HG03342 (cell line): Measurements from ENCODE around the gene CSPG4.
"Not testable (repeated sequence)": the region's sequence is repeated elsewhere in the genome, so short reads cannot be mapped to it uniquely, and the experiment has no call there.

Experiments used
- ATAC-seq: cut with Tn5 transposase; IDR thresholded peaks from one replicate; pipeline ENCODE4 v1.9.1; 2021; ENCODE audit warnings: mild to moderate bottlenecking, moderate library complexity; ENCODE audit not compliant: unreplicated experiment

Gene CSPG4

DNA sequence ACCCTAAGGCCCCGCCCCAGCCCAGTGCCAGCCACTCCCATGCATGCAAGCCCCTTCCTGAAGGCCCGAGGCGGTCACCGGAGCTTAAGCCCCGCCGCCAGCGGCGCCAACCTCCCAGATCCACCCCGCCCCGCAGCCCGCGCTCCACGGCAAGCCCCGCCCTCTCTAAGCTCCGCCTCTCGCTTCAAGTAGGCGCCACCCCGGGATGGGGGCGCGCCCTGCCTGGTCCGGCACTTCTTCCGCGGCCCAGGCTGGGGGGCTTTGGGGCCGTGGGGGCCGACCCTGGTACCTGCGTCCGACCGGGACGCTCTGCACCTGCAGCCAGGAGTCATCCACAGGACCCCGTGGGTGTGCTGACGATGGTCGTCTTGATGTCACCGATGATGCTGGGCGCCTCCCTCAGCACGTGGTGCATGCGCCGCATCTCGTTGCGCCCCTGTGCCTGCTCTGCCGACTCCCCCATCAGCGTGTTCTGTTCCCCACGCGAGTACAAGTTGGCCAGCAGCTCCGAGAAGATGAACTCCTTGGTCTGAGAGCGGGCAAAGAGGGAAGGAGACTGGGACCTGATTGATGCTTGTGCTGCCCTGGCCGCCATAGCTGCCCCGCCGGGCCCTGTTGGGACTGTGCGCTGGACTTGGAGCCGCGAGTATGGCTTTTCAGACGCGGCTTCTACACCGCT lies 26.1 kb upstream of the CSPG4 start:
- peak; percentile 95 for ATAC-seq

DNA sequence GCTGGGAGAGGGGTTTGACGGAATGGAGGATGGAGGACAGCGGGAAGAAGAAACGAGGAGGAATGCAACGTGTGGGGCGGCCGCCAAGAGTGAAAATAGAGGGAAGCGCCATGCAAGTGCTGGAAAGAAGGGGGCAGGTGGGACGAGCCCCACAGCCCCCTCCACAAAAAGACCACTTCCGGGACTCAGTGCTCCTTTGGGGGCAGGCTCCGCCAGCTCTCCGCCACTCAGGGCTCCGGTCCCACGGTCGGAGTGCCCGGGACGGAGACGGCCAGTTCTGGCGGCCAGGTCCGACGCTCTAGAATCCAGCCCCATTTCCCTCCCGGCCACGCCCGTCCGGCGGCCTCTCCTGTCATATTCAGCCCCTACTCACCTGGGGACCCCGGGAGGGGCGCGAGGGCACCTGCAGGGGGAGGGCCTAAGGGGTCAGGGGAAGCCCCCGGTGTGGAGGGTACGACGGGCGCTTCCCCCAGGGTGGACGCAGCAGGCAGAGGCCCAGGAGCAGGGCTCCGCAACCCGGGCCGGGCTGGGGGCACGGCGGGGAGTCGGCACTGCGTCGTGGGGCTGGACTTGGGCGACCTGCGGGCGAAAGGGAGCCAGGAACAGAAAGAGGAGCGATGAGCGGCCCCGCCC lies 25.5 kb upstream of the CSPG4 start:
- no peak for ATAC-seq

DNA sequence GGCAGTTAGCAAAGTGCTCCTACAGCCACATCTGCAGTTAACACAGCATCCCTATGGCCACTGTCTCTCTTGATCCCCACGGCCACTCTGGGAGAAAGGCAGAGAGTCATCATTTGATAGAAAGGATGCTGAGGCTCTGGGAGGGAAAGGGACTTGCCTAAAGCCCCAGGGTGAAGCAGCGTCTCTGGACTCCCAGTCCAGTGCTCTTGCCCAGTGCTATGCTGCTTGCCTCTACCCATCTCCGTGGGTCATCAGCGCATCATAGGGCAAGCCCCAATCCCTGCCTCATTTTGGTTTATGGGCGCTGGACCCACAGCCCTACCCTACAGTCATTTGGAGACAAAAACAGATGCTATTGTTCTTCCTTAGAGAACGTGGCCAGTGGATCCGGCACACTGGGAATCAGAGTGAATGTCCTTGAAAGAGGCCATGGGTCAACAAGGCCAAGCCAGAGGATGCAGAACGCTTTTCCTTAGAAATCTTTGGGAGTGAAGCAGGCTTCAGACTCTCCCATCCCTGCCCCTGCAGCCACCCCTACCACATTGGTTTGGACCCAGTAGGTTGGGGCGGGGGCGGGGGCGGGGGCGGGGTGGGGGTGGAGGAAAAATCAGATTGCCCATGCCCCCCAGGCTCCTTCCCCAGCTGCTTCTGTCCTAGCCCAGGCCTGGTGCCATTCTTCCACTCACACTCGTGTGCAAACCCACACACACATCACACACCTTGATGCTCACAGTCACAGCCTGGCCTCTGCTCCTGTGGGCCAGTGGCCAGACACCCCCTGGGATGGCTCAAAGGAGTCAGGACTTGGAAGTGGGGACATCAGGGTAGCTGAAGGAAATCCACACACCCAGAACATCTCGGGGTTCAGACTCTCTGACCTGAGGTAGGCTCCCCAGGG lies 24.7 kb upstream of the CSPG4 start:
- ATAC-seq, result not testable (repeated sequence)

- ATAC-seq, result no peak
Measured at GRCh38 chr15:75736256-75736655, 23.6 kb upstream of the CSPG4 start.

DNA sequence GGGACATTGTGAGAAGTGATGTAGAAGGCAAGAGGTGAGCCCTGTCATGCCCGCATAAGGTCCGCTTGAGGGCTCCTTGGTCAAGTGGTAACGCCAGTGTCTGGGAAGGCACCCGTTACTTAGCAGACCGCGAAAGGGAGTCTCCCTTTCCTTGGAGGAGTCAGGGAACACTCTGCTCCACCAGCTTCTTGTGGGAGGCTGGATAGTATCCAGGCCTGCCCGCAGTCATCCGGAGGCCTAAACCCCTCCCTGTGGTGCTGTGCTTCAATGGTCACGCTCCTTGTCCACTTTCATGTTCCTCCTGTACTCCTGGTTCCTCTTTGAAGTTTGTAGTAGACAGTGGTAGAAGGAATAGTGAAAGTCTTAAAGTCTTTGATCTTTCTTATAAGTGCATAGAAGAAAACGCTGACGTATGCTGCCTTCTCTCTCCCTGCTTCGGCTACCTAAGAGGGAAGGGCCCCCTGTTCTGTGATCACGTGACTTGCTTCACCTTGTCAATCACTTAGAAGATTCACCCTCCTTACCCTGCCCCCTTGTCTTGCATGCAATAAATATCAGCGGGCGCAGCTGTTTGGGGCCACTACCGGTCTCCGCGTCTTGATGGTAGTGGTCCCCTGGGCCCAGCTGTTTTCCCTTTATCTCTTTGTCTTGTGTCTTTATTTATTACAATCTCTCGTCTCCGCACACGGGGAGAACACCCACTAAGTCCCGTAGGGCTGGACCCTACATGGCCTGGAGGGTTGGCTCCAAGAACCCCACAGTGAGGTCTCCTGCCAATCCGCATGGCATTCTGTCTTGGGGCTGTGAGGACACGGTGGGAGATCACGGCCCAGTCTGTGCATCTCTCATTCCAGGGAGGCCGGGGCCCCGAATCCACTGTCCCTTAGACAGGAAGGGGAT lies 22.5 kb upstream of the CSPG4 start:
- ATAC-seq, result not testable (repeated sequence)

GRCh38 chr15:75733761-75734651 lies 21.4 kb upstream of the CSPG4 start:
- no peak for ATAC-seq

DNA sequence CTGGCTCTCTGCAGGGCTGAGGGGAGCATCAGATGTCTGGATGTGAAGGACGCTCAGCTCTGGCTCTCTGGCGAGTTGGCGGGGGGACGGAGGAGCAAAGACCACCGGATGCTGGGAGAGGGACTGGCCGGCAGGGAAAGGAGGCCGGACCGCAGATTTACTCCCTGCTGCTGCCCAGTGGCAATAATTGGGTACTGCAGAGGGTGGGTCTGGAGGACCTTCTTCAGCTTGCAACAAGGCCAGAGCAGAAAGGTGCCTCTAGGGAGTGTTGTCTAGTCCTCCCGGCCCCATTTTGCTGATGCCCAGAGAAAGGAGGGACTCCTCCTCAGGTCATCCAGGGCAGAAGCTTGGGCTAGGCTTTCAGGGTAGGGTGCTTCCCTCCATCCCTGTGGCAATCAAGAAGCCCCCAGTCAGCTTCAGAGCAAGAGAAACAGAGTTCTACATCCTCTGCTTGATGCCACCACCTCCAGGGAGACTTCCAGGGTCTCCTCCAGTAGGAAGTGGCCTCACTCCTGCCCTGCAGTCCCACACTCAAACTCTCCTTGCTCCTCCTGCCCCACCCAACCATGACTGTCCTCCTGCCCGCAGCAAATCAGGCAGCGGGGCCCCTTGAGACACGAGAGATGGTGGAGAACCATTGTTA lies 20.3 kb upstream of the CSPG4 start:
- ATAC-seq, result no peak

- ATAC-seq, result no peak
Measured at GRCh38 chr15:75732177-75732808, 19.6 kb upstream of the CSPG4 start.

- ATAC-seq, result no peak
Measured at GRCh38 chr15:75731248-75732151, 18.9 kb upstream of the CSPG4 start.

GRCh38 chr15:75730376-75731247 lies 18.0 kb upstream of the CSPG4 start:
- not testable (repeated sequence) for ATAC-seq

- no peak for ATAC-seq
Measured at GRCh38 chr15:75729326-75730069, 16.9 kb upstream of the CSPG4 start.

DNA sequence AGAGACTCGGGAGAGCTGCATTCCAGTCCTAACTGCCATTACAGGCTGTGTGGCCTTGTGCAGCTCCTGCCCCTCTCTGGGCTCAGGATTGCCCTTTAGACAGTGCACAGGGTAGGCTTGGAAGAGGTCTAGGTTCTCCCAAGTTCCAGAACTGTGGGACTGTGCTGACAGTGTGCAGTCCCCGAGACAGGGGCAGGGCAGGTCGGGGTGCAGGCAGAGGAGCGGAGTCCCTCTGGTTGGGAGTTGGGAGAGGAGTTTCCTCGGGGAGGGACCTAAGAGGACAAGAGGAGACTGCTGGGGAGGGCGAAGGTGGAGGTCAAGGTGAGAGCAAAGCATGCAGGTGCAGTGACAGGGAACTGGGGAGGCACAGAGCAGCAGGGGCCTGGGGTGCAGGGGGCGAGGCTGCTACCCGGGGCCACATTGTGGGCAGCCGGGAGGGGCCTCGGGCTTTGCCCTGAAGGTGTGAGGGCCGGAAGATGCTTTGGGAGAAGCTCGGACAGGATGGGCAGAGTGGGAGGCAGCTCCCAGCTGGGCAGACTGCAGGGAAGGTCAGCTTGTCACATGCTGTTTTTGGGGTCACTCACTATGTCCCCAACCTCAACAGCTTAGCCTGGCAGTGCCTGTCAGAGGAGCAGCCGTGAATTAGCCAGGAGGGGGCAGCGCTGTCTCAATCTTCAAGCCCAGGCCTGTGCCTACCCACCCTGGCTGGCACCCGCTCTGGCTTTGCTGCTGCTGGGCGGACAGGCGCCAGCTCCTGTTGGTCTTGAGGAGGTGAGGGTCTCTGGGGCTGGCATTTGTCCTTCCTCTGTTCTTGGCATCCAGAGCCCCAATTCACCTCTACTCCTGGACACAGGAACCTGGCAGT lies 15.4 kb upstream of the CSPG4 start:
- no peak for ATAC-seq

DNA sequence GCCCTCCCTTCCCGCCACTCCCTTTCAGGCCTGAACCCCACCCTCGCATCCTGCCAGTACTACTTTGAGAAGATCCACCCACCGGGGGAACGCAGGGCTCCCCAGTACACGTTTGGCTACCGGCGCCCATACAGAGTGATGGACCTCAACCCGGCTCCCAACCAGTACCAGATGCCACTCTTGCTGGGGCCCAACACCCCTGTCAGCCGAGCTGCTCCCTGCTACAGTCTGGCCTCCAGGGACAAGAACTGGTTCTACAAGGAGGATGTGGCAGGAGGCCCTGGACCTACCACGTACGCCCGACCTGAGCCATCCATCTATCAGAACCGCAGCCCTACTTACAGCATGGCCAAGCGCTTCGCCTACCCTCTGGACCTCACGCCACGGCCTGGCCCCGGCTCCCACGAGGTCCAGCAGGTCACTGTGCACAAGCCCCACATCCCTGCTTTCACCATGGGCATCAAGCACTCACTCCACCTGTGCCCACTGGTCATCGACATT lies 14.4 kb upstream of the CSPG4 start:
- ATAC-seq, result no peak

DNA sequence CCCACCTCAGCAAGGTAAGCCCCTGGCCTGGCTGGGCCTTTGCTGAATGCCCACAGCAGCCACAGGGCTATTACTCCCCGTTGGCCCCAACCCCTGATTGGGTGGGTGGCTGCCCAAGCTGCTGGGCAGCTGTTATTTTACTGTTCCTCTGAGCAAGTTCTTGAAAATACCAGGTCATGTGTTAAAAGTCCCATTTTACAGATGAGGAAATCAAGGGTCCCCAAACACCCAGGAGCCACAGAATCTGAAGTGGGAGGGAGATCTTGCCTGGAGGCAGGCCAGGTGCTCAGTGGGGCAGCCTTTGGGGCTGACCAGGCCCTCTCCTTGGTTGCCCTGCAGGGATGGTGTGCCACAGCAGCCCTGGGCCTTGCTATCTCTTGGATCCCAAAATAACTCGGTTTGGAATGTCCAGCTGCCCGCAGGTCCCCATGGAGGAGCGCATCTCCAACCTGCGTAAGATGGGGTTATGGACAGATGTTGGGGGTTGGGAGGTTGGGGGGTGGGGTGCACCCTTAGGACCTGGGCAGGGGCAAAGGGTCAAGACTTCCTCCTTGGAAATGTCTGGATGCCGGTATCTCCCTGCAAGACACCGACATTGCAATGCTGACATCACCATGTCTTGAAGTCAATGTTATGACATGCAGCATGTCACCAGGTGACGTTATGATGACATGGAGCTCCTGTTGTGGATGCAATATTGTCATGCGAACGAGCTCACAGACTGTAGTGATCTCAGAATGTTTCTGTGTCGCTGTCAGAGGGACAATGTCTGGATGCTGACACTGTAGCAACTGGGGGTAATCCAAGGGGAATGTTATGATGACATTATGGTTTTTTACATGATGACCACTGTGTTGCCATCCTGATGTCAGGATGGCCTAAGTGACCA lies 13.3 kb upstream of the CSPG4 start:
- ATAC-seq, result no peak
